Measurements from ENCODE around the gene SLC39A11.

The SLC39A11 gene

DNA sequence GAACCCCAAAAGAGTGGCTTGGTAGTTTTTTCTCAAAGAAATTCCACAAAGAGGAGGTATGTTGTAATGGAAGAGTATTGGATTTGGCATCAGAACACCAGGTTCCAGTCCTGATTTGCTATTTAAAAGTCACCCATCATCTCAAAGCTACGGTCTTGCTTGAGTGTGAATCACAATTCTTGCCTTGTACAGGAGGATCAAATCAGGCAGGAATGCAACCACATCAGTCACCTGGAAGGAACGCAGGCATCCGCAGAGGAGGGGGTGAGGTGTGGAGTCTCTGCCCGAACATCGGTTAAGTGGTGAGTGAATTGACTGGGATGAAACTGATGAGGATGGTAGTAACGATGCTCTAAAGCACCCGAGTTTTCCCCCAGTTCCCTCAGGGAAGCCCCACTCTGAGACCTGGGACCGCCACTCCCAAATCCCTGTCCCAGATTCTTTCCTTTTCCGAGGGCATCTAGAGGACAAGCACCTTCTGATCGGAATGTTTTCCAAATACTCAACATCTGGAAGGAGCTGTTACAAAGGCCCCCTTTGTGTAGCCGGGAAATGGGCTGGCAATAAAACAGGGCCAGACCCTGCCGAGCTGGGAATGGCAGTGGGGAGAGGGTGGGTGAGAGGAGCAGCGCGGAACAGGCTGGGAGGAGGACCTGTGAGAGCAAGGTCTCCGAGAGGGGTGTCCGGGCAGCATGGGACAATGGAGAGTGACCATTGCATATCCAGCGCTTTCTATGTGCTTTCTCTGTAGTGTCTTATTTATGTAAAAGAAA is 469.6 kb downstream of the SLC39A11 start:
- H2BK5ac ChIP-seq (ENCODE audit: low read depth, low read length, poor library complexity): no peak overlapping the region
- H2AFZ ChIP-seq (ENCODE audit: insufficient read depth, low read length, poor library complexity): no peak overlapping the region
- no peak overlapping the region for H2BK120ac ChIP-seq (ENCODE audit: insufficient read depth, low read length, poor library complexity)
- no peak overlapping the region for H3K4me2 ChIP-seq (ENCODE audit: low read length)
- no peak overlapping the region for H2BK12ac ChIP-seq (ENCODE audit: low read length)
- no peaks in the 10 kb centered on the region for H3K36me3 ChIP-seq (ENCODE audit: control insufficient read depth in 1 of 2, insufficient read depth in 2 of 2, low read length in 2 of 2)
- H3K14ac ChIP-seq (ENCODE audit: low read length): no peak overlapping the region
- H3K4me1 ChIP-seq (ENCODE audit: control insufficient read depth in 1 of 2, insufficient read depth in 2 of 2, low read length in 2 of 2): peaks cover 5% of the 10 kb centered on the region in 2 experiments
- no peak overlapping the region for H3K23ac ChIP-seq (ENCODE audit: low read length)
- no peaks in the 10 kb centered on the region for H3K79me1 ChIP-seq (ENCODE audit: low read length)
- H3K9me3 ChIP-seq (ENCODE audit: insufficient read depth, low read depth, low read length): peaks cover 3% of the 10 kb centered on the region
- H3K27ac ChIP-seq (ENCODE audit: low read depth, low read length): no peak overlapping the region
- no peak overlapping the region for H3K4ac ChIP-seq (ENCODE audit: low read depth, low read length)
- H3K9ac ChIP-seq (ENCODE audit: low read length): no peak overlapping the region
- no peak overlapping the region for H2AK5ac ChIP-seq (ENCODE audit: low read length)
- no peak overlapping the region for H3K18ac ChIP-seq (ENCODE audit: low read length)
- H4K8ac ChIP-seq (ENCODE audit: low read depth, low read length): no peak overlapping the region
- peak; percentile 51 to 69 for DNase-seq
- H3K4me3 ChIP-seq (ENCODE audit: low read depth, low read length): no peak overlapping the region
- WGBS (ENCODE audit: extremely low coverage, insufficient coverage, insufficient read length): no CpG with 5 or more reads among the region's 17 CpGs
- no peak overlapping the region for H4K12ac ChIP-seq (ENCODE audit: low read depth, low read length)
- H4K91ac ChIP-seq (ENCODE audit: low read depth, low read length): no peak overlapping the region
- H3K27me3 ChIP-seq (ENCODE audit: insufficient read depth, low read length): no peaks in the 10 kb centered on the region
- H3K79me2 ChIP-seq (ENCODE audit: control insufficient read depth, insufficient read depth, low read length, poor library complexity): no peaks in the 10 kb centered on the region

- H4K91ac ChIP-seq (ENCODE audit: low read depth, low read length): no peak overlapping the region
- no peak overlapping the region for H3K27ac ChIP-seq (ENCODE audit: low read depth, low read length)
- DNase-seq: no peak
- WGBS (ENCODE audit: extremely low coverage, insufficient coverage, insufficient read length): no CpG with 5 or more reads among the region's 7 CpGs
- no peak overlapping the region for H2BK120ac ChIP-seq (ENCODE audit: insufficient read depth, low read length, poor library complexity)
- no peaks in the 10 kb centered on the region for H3K36me3 ChIP-seq (ENCODE audit: control insufficient read depth in 1 of 2, insufficient read depth in 2 of 2, low read length in 2 of 2)
- no peak overlapping the region for H3K23ac ChIP-seq (ENCODE audit: low read length)
- no peak overlapping the region for H3K9ac ChIP-seq (ENCODE audit: low read length)
- H3K79me1 ChIP-seq (ENCODE audit: low read length): no peaks in the 10 kb centered on the region
- no peaks in the 10 kb centered on the region for H3K79me2 ChIP-seq (ENCODE audit: control insufficient read depth, insufficient read depth, low read length, poor library complexity)
- no peaks in the 10 kb centered on the region for H3K27me3 ChIP-seq (ENCODE audit: insufficient read depth, low read length)
- peaks cover 9 to 10% of the 10 kb centered on the region in 2 experiments for H3K4me1 ChIP-seq (ENCODE audit: control insufficient read depth in 1 of 2, insufficient read depth in 2 of 2, low read length in 2 of 2)
- H2AFZ ChIP-seq (ENCODE audit: insufficient read depth, low read length, poor library complexity): no peak overlapping the region
- no peak overlapping the region for H2BK12ac ChIP-seq (ENCODE audit: low read length)
- no peak overlapping the region for H3K14ac ChIP-seq (ENCODE audit: low read length)
- H3K9me3 ChIP-seq (ENCODE audit: insufficient read depth, low read depth, low read length): no peaks in the 10 kb centered on the region
- no peak overlapping the region for H2AK5ac ChIP-seq (ENCODE audit: low read length)
- H3K4me2 ChIP-seq (ENCODE audit: low read length): no peak overlapping the region
- H3K4me3 ChIP-seq (ENCODE audit: low read depth, low read length): no peak overlapping the region
- H3K4ac ChIP-seq (ENCODE audit: low read depth, low read length): no peak overlapping the region
- H4K12ac ChIP-seq (ENCODE audit: low read depth, low read length): no peak overlapping the region
- no peak overlapping the region for H2BK5ac ChIP-seq (ENCODE audit: low read depth, low read length, poor library complexity)
- H4K8ac ChIP-seq (ENCODE audit: low read depth, low read length): no peak overlapping the region
- no peak overlapping the region for H3K18ac ChIP-seq (ENCODE audit: low read length)
Observed at GRCh38 chr17:72619976-72620650, 472.4 kb downstream of the SLC39A11 start.

DNA sequence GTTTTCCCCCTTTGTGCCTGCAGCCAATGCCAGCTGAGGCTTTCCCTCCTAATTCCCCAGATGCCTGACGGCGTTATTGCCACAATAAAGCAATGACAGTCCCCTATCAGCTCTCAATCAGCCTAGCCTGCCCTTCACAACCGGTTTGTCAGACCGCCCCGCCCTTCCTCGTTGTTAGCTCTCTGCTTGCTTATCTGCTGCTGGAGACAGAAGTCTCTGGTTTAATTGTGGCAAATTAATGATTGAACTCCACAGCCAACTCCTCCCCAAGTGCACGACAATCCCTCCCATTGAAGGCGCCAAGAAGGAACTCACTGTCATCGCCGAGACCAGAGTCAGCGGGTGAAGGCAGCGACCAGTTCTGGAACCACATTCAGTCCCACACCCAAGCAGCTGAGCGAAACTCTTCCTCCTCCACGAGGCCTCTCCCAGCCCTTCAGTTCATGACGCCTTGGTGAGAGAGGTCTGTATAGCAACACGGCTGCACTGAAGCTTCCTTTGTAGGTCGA is 474.4 kb downstream of the SLC39A11 start:
- Histone ChIP-seq H3K79me1 (ENCODE audit: low read length) (no peaks in the 10 kb centered on the region), H4K91ac (ENCODE audit: low read depth, low read length) (no peak overlapping the region), H3K9ac (ENCODE audit: low read length) (no peak overlapping the region), H2BK12ac (ENCODE audit: low read length) (no peak overlapping the region), H3K4me1 (ENCODE audit: control insufficient read depth in 1 of 2, insufficient read depth in 2 of 2, low read length in 2 of 2) (peaks cover 9 to 10% of the 10 kb centered on the region in 2 experiments), H3K4me3 (ENCODE audit: low read depth, low read length) (no peak overlapping the region), H3K36me3 (ENCODE audit: control insufficient read depth in 1 of 2, insufficient read depth in 2 of 2, low read length in 2 of 2) (no peaks in the 10 kb centered on the region), H3K18ac (ENCODE audit: low read length) (no peak overlapping the region), H4K12ac (ENCODE audit: low read depth, low read length) (no peak overlapping the region), H3K27me3 (ENCODE audit: insufficient read depth, low read length) (no peaks in the 10 kb centered on the region), H3K4ac (ENCODE audit: low read depth, low read length) (no peak overlapping the region), H3K23ac (ENCODE audit: low read length) (no peak overlapping the region), H3K79me2 (ENCODE audit: control insufficient read depth, insufficient read depth, low read length, poor library complexity) (no peaks in the 10 kb centered on the region), H3K9me3 (ENCODE audit: insufficient read depth, low read depth, low read length) (no peaks in the 10 kb centered on the region), H3K14ac (ENCODE audit: low read length) (no peak overlapping the region), H3K4me2 (ENCODE audit: low read length) (no peak overlapping the region), H2AK5ac (ENCODE audit: low read length) (no peak overlapping the region), H2AFZ (ENCODE audit: insufficient read depth, low read length, poor library complexity) (no peak overlapping the region), H4K8ac (ENCODE audit: low read depth, low read length) (no peak overlapping the region), H3K27ac (ENCODE audit: low read depth, low read length) (no peak overlapping the region), H2BK120ac (ENCODE audit: insufficient read depth, low read length, poor library complexity) (no peak overlapping the region), H2BK5ac (ENCODE audit: low read depth, low read length, poor library complexity) (no peak overlapping the region)
- peak; percentile 81 to 87 for DNase-seq
- WGBS (ENCODE audit: extremely low coverage, insufficient coverage, insufficient read length): no CpG with 5 or more reads among the region's 17 CpGs

DNA sequence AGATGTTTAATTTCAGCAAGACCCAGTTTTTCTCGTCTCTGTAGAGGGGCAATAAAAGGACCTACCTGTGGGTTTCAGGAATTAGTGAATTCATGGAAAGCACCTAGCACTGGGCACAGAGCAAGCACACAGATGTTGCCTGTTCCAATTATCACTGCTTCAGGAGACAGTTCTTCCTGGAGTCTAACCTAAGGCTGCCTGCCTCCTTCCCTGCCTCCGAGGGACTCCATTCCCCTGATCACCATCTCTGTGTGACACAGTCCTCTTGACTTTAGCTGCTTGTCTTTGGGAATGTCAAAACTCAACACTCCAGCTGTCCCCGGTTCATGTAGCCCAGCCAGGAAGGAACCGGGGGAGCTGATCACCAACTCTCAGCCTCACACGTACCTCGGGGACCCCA is 474.9 kb downstream of the SLC39A11 start:
- H3K27me3 ChIP-seq (ENCODE audit: insufficient read depth, low read length): no peaks in the 10 kb centered on the region
- H3K36me3 ChIP-seq (ENCODE audit: control insufficient read depth in 1 of 2, insufficient read depth in 2 of 2, low read length in 2 of 2): no peaks in the 10 kb centered on the region
- H3K4me1 ChIP-seq (ENCODE audit: control insufficient read depth in 1 of 2, insufficient read depth in 2 of 2, low read length in 2 of 2): peaks cover 9 to 10% of the 10 kb centered on the region in 2 experiments
- no peak overlapping the region for H2BK5ac ChIP-seq (ENCODE audit: low read depth, low read length, poor library complexity)
- H3K27ac ChIP-seq (ENCODE audit: low read depth, low read length): no peak overlapping the region
- no peak overlapping the region for H3K14ac ChIP-seq (ENCODE audit: low read length)
- H4K12ac ChIP-seq (ENCODE audit: low read depth, low read length): no peak overlapping the region
- H3K9ac ChIP-seq (ENCODE audit: low read length): no peak overlapping the region
- H3K9me3 ChIP-seq (ENCODE audit: insufficient read depth, low read depth, low read length): no peaks in the 10 kb centered on the region
- no peak overlapping the region for H3K4me2 ChIP-seq (ENCODE audit: low read length)
- no peak overlapping the region for H3K18ac ChIP-seq (ENCODE audit: low read length)
- no peak overlapping the region for H3K4ac ChIP-seq (ENCODE audit: low read depth, low read length)
- no CpG with 5 or more reads among the region's 6 CpGs for WGBS (ENCODE audit: extremely low coverage, insufficient coverage, insufficient read length)
- no peak overlapping the region for H2AFZ ChIP-seq (ENCODE audit: insufficient read depth, low read length, poor library complexity)
- no peak overlapping the region for H3K23ac ChIP-seq (ENCODE audit: low read length)
- peak in 1 of 2 donors; percentile 46 for DNase-seq
- H3K79me1 ChIP-seq (ENCODE audit: low read length): no peaks in the 10 kb centered on the region
- H2BK12ac ChIP-seq (ENCODE audit: low read length): no peak overlapping the region
- H2BK120ac ChIP-seq (ENCODE audit: insufficient read depth, low read length, poor library complexity): no peak overlapping the region
- H3K4me3 ChIP-seq (ENCODE audit: low read depth, low read length): no peak overlapping the region
- no peak overlapping the region for H4K8ac ChIP-seq (ENCODE audit: low read depth, low read length)
- H2AK5ac ChIP-seq (ENCODE audit: low read length): no peak overlapping the region
- H4K91ac ChIP-seq (ENCODE audit: low read depth, low read length): no peak overlapping the region
- H3K79me2 ChIP-seq (ENCODE audit: control insufficient read depth, insufficient read depth, low read length, poor library complexity): no peaks in the 10 kb centered on the region

Measured in trophoblast cell (in vitro differentiated cells and primary cell).